GM19438 (cell line): ENCODE results near the gene INTS7.

ENCODE experiments used
- ATAC-seq: cut with Tn5 transposase; IDR thresholded peaks from one replicate; pipeline ENCODE4 v1.9.1; 2021; ENCODE audit warnings: low read depth; ENCODE audit not compliant: unreplicated experiment

INTS7 gene

DNA sequence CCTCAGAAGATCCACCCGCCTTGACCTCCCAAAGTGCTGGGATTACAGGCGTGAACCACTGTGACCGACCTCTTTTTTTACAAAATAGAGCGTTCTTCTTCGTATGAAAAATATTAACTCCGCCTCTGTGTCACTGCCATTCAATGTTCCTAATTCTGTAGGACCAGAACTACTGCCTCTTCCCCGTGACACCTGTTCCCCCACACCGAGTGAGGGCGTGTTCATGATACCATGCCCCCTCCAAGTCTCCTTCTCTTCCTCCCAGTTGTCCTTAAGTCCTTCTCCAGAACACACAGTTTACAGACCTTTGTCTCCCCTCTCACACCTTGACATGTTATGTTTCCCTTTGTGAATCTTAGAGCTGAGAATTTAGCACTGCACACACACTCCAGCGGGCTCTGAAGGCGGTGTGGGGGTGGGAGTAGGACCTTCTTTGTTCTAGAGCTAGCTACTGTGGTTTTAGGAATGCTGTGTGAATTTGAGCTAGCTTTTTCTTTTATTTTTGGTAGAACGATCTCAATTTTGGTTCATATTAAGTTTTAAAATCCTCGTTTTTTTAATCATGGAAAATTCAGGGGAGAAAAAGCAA lies 122.4 kb downstream of the INTS7 start:
- ATAC-seq = no peak

DNA sequence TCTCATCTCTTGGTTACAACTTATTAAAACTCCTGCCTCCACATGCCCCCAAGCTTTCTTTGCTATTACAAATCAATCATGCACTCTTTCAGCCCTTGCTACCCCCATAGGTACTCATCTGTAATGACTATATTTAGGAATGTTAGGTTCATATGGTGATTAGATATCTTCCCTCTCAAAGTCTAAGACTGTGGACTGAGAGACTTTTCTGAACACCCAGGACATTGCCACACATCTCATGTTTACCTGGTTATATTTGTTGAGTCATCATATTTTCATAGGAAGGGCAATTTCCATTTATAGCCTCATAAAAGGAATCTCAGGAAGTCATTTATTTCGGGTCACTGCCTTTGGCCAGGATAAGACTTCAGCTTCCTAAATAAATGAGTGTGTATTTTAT lies 123.3 kb downstream of the INTS7 start:
- no peak for ATAC-seq

DNA sequence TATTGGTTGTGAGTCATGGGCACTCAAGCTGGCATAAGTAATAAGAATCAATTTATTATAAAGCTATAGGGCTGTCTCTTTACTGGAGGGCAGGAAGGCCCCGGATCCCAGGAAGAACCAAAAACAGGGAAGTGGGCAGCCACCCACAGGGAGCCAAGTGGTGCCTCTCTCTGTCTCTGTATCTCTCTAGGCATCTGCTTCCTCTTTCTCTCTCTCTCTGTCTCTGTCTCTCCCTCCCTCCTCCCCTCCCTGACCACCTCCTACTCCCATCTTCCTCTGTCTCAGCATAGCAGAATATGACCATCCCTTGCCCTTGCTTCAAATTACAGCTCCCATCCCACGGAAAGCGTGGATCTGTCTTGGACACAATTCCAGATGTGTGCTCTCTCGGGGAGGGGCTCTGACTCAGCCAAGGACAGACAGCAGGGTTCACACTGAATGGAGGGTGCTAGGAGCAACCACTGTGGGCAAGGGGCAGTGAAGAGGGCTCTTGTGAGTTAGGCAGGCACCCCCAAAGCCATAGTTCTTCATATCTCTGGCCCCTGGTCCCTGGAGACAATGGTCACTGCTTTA lies 124.4 kb downstream of the INTS7 start:
- ATAC-seq = no peak

DNA sequence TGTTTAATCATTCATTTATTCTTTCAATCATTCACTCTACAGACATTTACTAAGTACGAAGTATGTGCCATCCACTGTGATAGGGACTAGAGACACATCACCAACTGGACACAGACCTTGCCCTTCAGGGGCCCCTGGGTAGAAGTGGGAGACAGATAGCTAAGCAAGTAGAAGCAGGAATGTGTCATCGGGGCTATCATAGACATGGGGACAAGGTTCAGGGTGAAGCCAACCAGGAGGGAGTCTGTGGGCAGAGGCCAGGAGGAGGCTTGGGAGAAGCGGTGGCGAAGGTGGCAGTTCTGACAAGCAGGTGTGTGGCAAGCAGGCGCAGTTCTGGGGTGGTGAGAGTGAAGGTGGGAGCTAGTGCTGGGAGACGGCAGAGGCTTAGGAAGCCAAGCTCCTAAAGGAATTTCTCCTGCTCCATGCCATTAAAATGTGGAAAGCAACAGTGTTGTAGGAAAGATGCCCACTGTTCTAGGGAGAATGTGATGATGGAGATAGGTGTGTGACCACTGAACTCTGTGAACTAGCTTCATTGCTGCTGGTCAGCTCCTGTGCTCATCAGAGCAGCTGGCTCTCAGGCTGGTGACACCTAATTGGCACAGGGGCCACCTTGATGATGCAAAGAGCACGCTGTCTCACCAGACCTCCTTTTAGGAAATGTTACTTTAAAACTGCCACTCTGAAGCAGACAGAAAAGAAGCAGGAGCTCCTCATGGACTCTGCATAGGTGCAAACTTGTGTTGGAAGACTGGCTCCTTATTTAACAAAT lies 125.1 kb downstream of the INTS7 start:
- ATAC-seq = no peak

DNA sequence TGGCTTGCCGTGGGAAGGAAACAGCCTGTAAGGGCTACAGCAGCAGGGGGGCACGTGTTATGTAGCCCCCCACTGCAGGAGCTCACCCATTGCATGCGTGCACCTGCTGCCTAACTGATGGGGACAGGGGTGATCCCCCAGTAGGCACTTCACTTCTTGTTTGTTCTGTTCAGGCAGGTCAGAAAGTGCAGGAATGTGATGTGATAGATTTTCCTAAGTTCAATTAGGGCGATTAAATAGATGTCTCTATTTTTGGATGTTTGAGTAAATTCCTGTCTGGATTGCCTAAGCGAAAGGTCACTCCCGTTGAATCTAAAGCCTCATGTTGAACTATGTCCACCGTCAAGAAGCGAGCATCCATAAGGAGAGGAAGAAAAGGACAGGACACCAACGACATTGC lies 126.0 kb downstream of the INTS7 start:
- ATAC-seq = no peak

DNA sequence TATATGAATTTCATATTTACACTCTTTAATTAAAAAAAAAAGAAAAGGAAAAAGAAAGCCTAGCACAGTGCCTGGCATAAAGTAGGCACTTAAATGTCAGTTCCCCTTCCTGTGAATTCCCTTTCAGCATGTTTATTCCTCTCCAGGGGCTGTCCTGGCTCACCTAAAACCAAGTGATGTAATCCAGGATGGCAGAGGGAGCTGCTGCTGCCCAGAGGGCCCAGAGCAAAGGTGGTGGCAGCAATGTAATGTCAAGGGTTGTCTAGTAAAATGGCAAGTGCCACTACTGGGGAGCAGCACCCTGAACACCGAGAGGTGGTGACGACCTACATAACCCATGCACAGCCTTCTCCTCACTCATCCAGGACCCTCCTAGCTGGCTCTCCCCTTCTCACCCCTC lies 126.4 kb downstream of the INTS7 start:
- no peak for ATAC-seq

DNA sequence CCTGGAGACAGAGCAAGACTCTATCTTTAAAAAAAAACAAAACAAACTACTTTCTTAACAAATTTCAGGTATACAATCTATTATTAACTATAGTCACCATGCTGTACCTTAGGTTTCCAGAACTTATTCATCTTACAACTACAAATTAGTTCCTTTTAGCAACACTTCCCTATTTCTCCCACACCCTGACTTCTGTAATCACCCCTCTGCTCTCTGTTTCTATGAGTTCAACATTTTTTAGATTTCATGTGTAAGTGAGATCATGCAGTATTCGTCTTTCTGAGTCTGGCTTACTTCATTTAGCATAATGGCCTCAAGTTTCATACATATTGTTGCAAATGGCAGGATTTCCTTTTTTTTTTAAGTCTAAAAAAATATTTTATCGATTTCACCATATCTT lies 126.9 kb downstream of the INTS7 start:
- ATAC-seq = no peak

DNA sequence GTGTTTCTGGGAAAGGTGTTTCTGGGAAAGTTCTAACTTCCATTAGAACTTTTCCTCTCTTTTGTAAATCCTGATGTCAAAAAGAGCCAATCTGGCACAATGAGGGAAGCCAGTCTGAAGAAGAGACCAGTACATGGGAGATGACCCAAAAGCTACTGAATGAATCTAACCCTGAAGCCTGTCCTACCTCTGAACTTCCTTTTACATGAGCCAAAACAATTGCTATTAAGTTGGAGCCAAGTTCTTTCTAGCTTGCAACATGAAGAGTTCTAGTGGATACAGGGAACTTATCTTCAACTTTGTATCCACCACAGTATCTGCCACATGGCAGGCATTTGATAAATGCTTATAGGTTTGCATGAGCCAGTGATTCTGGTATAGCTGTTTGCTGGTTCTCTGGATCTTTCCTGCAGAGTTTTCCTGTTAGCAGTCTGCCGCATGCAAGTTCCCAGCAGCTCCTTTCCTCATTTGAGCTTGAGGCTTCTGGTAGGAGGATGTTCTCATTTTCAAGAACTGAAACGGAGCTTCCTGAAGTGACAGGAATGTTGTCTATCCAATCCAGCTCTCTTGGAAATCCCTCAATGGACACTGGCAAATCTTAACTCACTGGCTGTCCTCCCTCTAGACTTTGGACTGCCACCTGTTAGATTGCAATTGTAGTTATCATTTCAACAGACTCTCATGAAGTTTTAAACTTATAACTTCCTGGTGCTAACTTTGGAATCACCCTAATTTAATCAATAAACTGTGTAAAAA lies 131.7 kb downstream of the INTS7 start:
- ATAC-seq = no peak

DNA sequence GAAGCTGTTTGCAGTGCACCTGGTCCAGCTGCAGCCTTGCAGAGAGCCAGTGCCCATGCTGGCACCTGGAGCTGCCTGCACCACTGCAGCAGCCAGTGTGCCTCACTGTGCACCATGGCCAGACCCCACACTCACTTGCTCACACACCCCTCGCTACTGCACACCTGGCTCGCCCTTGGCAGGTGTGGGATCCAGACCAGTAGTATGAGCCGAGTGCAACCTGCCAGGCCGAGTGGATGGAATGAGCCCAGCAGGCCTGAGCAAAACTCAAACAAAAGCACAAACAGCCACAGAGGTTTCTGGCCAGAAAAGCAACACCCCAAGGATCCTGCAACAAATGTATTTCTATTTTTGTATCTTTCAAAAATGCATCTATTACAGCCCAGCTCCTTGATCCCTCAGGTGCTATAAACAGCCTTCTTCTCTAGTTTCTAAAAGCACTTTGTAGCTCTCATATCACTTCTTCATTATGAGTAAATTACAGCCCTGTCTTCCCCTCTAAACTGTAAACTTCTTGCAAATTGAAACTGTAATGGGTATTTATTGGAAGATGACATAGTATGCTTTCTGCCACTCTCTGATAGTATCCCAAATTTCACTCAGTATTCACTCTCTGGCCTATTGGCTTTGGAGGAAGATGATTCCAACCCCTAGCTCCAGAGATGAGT lies 132.6 kb downstream of the INTS7 start:
- ATAC-seq = no peak

DNA sequence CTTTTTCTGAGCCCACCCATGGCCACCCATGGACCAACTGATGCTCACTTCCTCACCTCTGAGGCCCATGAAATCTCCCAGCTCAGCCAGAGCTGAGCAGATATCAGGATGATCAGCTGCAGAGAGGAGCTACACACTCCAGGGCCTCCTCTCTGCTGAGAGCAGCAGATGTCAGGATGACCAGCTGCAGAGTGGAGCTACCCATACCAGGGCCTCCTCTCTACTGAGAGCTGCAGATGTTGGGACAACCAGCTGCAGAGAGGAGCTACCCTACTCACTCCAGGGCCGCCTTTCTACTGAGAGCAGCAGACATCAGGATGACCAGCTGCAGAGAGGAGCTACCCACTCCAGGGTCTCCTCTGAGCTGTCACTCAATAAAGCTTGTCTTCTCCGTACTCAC lies 133.4 kb downstream of the INTS7 start:
- no peak for ATAC-seq

DNA sequence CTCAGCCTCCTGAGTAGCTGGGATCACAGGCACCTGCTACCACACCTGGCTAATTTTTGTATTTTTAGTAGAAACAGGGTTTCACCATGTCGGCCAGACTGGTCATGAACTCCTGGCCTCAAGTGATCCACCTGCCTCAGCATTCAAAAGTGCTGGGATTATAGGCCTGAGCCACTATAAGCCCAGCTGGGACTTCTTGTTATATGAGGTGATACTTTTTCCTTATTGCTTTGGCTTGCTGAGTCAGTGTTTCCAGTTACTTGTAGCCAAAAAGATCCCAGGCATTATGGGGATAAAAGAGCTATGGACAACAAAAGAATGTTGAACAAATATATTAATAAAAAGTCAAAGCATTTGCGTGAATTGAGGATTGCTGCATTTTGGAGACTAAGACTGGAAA lies 134.9 kb downstream of the INTS7 start:
- no peak for ATAC-seq

DNA sequence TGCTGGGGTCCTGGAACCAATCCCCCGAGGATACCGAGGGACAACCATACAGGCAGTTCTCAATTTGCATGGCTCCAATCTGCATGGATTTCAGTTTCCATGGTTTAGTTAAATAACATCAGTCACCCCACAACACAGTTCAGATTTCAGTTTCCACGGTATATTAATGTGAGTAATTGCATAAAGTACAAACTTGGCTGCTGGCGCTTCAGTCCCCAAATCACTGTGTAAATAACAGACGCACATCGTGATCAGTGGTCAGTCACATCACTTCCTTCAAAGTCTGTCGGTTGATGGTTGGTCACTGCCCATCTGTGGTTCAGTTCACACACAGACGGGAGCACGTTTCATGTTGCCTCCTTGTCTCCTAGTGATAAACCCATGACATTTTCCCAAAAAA lies 138.4 kb downstream of the INTS7 start:
- no peak for ATAC-seq

DNA sequence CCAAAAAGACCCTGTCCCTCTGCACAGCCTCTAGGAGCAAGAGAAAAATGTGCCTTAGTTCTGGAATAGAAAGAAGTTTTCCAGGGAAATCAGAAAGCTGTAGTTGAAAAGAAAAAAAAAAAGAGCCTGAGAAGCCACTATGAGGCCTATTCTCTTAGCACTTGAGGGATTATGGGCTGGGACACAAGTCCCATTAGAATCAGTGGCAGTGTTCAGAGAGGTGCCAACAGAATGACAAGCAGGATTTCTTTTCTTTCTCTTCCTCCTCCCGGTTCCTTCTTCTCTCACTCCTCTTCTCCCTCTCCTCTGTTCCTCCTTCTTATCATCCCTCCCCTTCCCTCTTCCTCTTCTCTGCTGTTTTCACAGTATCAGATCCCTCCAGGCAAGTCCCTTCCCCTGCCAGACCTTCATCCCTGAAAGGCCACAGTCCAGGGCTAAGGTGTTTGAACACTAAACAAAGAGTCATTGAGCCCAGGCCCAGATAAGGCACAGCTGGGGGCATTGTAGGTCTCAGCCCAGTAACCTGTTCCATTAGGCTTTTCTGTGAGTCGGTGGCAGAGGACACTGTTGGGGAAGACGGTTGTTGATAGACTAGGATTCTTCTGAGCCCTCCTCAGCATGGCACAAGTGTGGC lies 140.1 kb downstream of the INTS7 start:
- no peak for ATAC-seq

DNA sequence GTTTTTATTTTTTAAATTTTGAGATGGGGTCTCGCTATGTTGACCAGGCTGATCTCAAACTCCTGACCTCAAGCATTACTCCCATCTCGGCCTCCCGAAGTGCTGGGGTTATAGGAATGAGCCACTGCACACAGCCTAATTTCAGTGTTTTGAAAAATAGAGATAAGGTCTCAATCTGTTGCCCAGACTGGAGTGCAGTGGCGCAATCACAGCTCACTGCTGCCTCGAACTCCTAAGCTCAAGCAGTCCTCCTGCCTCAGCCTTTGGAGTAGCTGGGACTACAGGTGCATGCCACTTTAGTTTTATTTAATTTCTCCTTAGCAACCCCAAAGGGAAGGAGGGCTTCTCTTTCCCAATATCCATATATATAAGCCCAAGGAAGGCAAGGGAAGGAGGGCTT lies 141.0 kb downstream of the INTS7 start:
- ATAC-seq = no peak

DNA sequence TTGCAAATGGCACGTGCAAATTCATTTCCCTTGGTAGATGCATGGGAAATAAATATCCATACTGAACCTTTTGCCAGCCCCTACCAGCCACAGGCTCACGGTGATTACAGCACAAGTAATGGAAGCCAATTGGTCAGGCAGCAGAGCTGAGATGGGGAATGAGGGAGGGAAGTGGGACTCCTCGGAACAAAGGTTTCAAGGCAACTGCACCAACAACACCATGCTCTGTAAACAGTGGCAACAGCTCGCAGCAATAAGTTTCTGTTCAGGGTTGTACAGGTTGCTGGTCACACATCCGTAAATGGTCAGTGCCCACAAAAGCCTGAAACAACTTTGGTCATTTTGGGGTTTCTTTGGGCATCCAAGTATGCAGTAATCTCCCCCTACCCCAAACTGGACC lies 142.1 kb downstream of the INTS7 start:
- ATAC-seq = no peak

DNA sequence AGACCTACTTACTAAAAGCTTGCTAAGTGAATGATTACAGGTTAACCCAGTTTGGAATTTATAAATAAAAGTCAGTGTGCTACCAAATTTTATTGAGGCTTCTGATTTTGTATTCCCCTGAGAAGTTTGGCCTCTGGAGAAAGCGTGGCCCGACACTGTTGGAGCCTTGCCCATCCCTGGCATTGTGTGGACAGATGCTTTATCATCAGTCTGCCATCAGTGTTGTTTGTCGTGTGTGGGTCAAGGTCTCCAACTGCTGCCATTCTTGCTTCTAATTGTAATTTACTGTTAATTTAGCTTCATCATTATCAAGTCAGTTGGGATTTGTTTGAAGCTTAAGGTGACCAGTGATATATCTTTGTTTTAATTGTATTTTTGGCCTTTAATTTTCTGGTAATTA lies 142.8 kb downstream of the INTS7 start:
- ATAC-seq = no peak

DNA sequence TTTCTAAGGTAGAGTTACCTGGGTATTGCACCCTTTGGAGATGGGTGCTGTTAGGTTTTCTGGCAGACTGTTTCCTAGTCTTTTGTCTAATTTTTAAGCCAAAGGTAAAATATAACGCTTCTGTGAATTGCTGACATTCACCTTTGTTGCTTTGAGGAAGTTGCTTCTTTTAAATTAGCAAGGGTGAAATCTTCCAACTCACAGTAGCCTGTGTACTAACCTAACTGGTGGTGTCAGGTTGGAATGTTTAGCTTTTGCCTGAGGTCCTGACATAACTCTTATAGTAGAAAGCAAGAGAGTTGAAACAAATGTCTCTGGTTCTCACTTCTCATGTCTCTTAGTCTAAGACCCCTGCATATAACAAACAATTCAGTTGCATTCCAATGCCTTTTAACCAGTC lies 143.6 kb downstream of the INTS7 start:
- ATAC-seq = no peak
